Measurements from ENCODE around the gene HOXD8.

The HOXD8 gene

GRCh38 chr2:176147800-176148496 lies 18.4 kb downstream of the HOXD8 start:
- no peak for DNase-seq

- no peak for DNase-seq
Observed at GRCh38 chr2:176148751-176149421, 19.4 kb downstream of the HOXD8 start.

- no peak for DNase-seq
Observed at GRCh38 chr2:176149481-176149938, 20.0 kb downstream of the HOXD8 start.

- no peak for DNase-seq
Observed at GRCh38 chr2:176149939-176150583, 20.6 kb downstream of the HOXD8 start.

- no peak for DNase-seq
Observed at GRCh38 chr2:176150584-176151441, 21.3 kb downstream of the HOXD8 start.

- no peak for DNase-seq
Observed at GRCh38 chr2:176151442-176152287, 22.2 kb downstream of the HOXD8 start, which contains the start of gene HOXD4. HOXD4 (plus strand) TSS chr2:176151550; CDS start chr2:176151634, 84 bp downstream.

- DNase-seq: no peak
Observed at GRCh38 chr2:176152350-176153181, 23.1 kb downstream of the HOXD8 start.

- no peak for DNase-seq
Observed at GRCh38 chr2:176154576-176155252, 25.2 kb downstream of the HOXD8 start.

- no peak for DNase-seq
Observed at GRCh38 chr2:176155356-176156044, 26.0 kb downstream of the HOXD8 start.

- no peak for DNase-seq
Observed at GRCh38 chr2:176156301-176156806, 26.8 kb downstream of the HOXD8 start.

- DNase-seq: no peak
Observed at GRCh38 chr2:176156807-176157498, 27.4 kb downstream of the HOXD8 start, which contains the start of gene HOXD3. HOXD3 (plus strand) TSS chr2:176157307; CDS start chr2:176169115, 11,808 bp downstream.

- DNase-seq: no peak
Observed at GRCh38 chr2:176157499-176158185, 28.1 kb downstream of the HOXD8 start.

- DNase-seq: no peak
Observed at GRCh38 chr2:176158186-176158591, 28.7 kb downstream of the HOXD8 start.

- DNase-seq: no peak
Observed at GRCh38 chr2:176158855-176159662, 29.6 kb downstream of the HOXD8 start.

GRCh38 chr2:176159663-176160250 lies 30.3 kb downstream of the HOXD8 start:
- DNase-seq: no peak

- no peak for DNase-seq
Observed at GRCh38 chr2:176160251-176160985, 30.9 kb downstream of the HOXD8 start.

All from stimulated activated CD4-positive, alpha-beta T cell treated with anti-CD3 and anti-CD28 coated beads, Interleukin-4, amount 100 ng/mL, for 4 hours (primary cell).